Ishikawa (cell line): ENCODE results near the gene WDR41.

ENCODE experiments used
- CEBPB ChIP-seq: IDR thresholded peaks from 2 replicates; pipeline ENCODE4 v1.6.1; 2012
- CREB1 ChIP-seq: IDR thresholded peaks from 2 replicates; pipeline ENCODE4 v1.6.1; 2012; ENCODE audit warnings: low read depth
- EGR1 ChIP-seq: IDR thresholded peaks from 2 replicates; pipeline ENCODE4 v1.6.1; 2012
- EP300 ChIP-seq: IDR thresholded peaks from 2 replicates; pipeline ENCODE4 v1.6.1; 2012; ENCODE audit warnings: borderline replicate concordance
- FOXM1 ChIP-seq: IDR thresholded peaks from 2 replicates; pipeline ENCODE4 v1.6.1; 2012; ENCODE audit warnings: low read depth, borderline replicate concordance
- NFIC ChIP-seq: IDR thresholded peaks from 2 replicates; pipeline ENCODE4 v1.6.1; 2012
- RAD21 ChIP-seq: IDR thresholded peaks from 2 replicates; pipeline ENCODE4 v1.6.1; 2012; ENCODE audit warnings: low read depth
- TAF1 ChIP-seq: IDR thresholded peaks from 2 replicates; pipeline ENCODE4 v1.6.1; 2012; ENCODE audit warnings: low read depth, mild to moderate bottlenecking
- TCF12 ChIP-seq: IDR thresholded peaks from 2 replicates; pipeline ENCODE4 v1.6.1; 2012; ENCODE audit warnings: low read depth
- TEAD4 ChIP-seq: IDR thresholded peaks from 2 replicates; pipeline ENCODE4 v1.6.1; 2012
- YY1 ChIP-seq: IDR thresholded peaks from 2 replicates; pipeline ENCODE4 v1.6.1; 2012; ENCODE audit warnings: low read depth
- ZBTB7A ChIP-seq: IDR thresholded peaks from 2 replicates; pipeline ENCODE4 v1.6.1; 2012; ENCODE audit warnings: low read depth
- TF ChIP-seq, protein P1 (sequence below): IDR thresholded peaks from 2 replicates; pipeline ENCODE4 v1.6.1; 2012
- TF ChIP-seq, protein P2 (sequence below): IDR thresholded peaks from 2 replicates; pipeline ENCODE4 v1.6.1; 2012; ENCODE audit warnings: low read depth, mild to moderate bottlenecking
- TF ChIP-seq, protein P3 (sequence below): IDR thresholded peaks from 2 replicates; pipeline ENCODE4 v1.6.1; 2012

WDR41 gene

DNA sequence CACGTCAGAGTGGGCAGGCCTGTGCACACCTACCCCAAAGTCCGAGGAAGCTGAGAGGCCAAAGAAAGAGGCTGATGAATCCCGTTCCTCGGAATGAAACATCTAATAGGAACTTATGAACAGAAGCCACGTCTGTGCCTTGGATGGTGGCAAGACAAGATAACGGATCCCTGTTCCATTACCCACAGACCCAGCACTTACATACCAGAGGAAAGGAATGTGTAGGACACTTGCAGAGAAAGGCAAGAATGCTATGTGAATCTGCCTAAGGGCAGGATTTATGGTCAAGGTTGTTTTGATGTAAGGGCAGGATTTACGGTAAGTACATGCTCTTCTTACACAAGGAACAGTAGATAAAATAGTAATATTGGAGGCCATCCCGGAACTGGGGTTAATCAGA is 93.2 kb downstream of the WDR41 start:
- TF ChIP-seq, protein P1, sequence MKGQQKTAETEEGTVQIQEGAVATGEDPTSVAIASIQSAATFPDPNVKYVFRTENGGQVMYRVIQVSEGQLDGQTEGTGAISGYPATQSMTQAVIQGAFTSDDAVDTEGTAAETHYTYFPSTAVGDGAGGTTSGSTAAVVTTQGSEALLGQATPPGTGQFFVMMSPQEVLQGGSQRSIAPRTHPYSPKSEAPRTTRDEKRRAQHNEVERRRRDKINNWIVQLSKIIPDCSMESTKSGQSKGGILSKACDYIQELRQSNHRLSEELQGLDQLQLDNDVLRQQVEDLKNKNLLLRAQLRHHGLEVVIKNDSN: no peak
- no peak for TF ChIP-seq TAF1
- TF ChIP-seq EP300: no peak
- no peak for TF ChIP-seq FOXM1
- TF ChIP-seq TEAD4: no peak
- TF ChIP-seq, protein P2, sequence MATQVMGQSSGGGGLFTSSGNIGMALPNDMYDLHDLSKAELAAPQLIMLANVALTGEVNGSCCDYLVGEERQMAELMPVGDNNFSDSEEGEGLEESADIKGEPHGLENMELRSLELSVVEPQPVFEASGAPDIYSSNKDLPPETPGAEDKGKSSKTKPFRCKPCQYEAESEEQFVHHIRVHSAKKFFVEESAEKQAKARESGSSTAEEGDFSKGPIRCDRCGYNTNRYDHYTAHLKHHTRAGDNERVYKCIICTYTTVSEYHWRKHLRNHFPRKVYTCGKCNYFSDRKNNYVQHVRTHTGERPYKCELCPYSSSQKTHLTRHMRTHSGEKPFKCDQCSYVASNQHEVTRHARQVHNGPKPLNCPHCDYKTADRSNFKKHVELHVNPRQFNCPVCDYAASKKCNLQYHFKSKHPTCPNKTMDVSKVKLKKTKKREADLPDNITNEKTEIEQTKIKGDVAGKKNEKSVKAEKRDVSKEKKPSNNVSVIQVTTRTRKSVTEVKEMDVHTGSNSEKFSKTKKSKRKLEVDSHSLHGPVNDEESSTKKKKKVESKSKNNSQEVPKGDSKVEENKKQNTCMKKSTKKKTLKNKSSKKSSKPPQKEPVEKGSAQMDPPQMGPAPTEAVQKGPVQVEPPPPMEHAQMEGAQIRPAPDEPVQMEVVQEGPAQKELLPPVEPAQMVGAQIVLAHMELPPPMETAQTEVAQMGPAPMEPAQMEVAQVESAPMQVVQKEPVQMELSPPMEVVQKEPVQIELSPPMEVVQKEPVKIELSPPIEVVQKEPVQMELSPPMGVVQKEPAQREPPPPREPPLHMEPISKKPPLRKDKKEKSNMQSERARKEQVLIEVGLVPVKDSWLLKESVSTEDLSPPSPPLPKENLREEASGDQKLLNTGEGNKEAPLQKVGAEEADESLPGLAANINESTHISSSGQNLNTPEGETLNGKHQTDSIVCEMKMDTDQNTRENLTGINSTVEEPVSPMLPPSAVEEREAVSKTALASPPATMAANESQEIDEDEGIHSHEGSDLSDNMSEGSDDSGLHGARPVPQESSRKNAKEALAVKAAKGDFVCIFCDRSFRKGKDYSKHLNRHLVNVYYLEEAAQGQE: no peak
- no peak for TF ChIP-seq TCF12
- no peak for TF ChIP-seq YY1
- no peak for TF ChIP-seq CEBPB
- no peak for TF ChIP-seq RAD21
- TF ChIP-seq, protein P3, sequence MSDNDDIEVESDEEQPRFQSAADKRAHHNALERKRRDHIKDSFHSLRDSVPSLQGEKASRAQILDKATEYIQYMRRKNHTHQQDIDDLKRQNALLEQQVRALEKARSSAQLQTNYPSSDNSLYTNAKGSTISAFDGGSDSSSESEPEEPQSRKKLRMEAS: no peak
- TF ChIP-seq ZBTB7A: no peak
- no peak for TF ChIP-seq EGR1
- no peak for TF ChIP-seq NFIC
- TF ChIP-seq CREB1: no peak

DNA sequence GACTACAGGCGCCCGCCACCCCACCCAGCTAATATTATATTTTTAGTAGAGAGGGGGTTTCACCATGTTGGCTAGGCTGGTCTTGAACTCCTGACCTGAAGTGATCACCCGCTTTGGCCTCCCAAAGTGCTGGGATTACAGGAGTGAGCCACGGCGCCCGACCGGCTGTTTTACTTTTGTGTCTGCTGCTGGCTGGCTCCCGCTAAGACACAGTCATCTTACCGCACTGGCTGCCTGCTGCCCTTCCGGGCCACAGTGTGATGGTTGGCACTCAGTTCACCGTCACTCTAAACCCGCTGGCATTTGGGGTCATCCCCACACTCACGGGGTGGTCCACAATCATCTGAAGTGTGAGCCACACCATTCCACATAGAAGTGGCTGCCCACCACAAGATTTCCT is 93.7 kb downstream of the WDR41 start:
- TF ChIP-seq, protein P3: no peak
- no peak for TF ChIP-seq ZBTB7A
- TF ChIP-seq EGR1: no peak

DNA sequence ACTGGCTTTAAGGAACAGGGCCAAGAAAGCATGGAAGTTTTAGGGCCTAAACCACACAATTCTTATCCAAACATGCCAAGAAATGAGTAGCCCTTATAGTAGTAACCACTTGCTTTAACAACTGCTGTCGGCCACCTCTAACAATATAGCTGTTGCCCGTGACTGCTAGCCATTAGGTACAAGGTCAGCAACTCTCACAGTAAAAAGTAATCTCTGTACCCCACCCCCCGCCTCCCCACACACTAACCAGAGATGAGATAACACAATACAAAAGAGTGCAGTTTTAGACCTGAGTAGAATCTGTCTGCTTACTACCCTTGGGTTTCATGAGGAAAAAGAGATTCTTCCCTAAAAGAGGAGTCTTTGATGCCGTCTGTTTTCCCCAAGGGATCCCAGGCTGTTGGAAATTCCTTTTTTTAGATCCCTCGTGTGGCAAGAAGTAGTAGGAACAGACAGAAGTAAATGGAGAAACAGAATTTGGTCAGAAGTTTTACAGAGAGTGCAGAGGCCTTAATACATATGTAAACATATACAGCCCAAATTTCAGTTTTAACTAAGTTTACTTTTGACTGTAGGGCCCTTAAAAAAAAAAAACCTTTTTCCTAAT is 94.3 kb downstream of the WDR41 start:
- TF ChIP-seq, protein P3: no peak
- TF ChIP-seq CREB1: no peak
- TF ChIP-seq TAF1: no peak
- no peak for TF ChIP-seq FOXM1
- TF ChIP-seq YY1: no peak
- TF ChIP-seq RAD21: no peak

DNA sequence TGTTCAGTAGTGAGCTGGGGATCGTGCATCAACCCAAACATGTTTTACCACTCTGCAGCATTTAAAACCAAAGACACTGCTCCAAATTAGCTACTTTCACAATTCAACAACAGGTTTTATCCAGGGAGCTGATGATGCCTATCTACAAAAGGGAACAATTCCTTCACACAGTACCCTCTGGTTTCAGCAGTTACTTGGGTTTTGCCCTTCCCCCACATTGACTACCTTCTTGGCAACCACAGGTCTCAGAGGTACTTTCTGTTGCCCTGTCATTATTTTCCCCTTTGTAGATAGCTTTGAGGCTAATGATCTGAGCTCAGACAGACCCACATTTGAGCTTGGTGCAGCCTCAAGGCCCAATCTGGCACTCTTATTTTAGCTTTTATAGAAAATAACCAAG is 96.1 kb downstream of the WDR41 start:
- TF ChIP-seq ZBTB7A (no peak), CREB1 (no peak), EGR1 (no peak), FOXM1 (no peak), NFIC (no peak), TCF12 (no peak), YY1 (no peak), CEBPB (no peak), RAD21 (no peak), EP300 (no peak)
- TF ChIP-seq, protein P3: no peak

DNA sequence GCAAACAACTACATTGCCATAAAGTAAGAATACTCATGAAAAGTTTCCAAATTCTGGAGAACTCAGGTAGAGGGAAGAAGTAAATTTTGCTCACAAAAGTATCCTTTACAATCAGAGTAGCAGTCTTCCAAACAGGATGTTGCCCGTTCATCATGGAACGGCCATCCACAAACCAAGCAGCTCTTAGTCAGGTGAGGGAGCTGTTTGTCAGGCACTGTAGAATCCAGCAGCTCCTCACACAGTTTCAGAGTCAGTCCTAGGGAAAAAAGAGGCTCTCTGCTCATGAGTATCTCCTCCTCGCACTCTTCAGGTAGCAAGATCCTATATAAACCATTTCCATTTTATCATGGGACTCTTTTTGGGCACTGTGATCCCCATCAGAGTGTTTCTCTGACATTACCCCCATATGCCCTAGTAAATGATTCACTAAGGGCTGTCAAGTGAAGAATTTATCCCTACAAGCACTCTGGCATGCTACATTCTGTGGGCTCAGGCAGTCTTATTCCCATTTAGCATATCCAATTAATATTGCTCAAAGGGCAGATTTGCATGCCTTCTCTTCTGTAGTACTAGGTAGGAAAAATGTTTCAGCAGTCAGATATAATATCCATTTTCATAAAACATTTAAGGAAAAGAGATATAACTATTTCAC is 97.9 kb downstream of the WDR41 start:
- no peak for TF ChIP-seq CREB1
- no peak for TF ChIP-seq EP300
- TF ChIP-seq, protein P1: no peak
- TF ChIP-seq, protein P2: no peak
- TF ChIP-seq, protein P3: no peak
- TF ChIP-seq EGR1: no peak
- no peak for TF ChIP-seq TEAD4
- no peak for TF ChIP-seq ZBTB7A
- no peak for TF ChIP-seq YY1
- no peak for TF ChIP-seq FOXM1
- no peak for TF ChIP-seq TCF12
- TF ChIP-seq TAF1: no peak
- no peak for TF ChIP-seq CEBPB
- no peak for TF ChIP-seq RAD21
- no peak for TF ChIP-seq NFIC
